Thoracic aorta (tissue), 2 donors: ENCODE results near the gene LUC7L3. TPM values are rescaled to one million over a fixed set of nuclear protein-coding genes. Genes with fewer than 3 reads are reported as not detected.
"Not testable (repeated sequence)": the region's sequence is repeated elsewhere in the genome, so short reads cannot be mapped to it uniquely, and the experiment has no call there.

Source experiments
- ATAC-seq: fragments of 150-250 bp; one replicate; pipeline ENCODE4 v1.8.0; 2017; ENCODE audit warnings: low read depth; ENCODE audit not compliant: insufficient number of reproducible peaks, low FRiP score
- DNase-seq: peaks from one replicate; pipeline ENCODE4 v3.0.0-alpha.2; 2020; ENCODE audit warnings: low spot score
- H3K27ac ChIP-seq, 2 donors: fragments of 200-600 bp; sonication (generic); 1 replicate in 1 of 2; 2 replicates in 1 of 2; pipeline ENCODE4 v1.5.1; 2016; ENCODE audit warnings: mild to moderate bottlenecking in 2 of 2, moderate library complexity in 2 of 2
- H3K27me3 ChIP-seq: fragments of 200-600 bp; sonication (generic); replicated peaks from 2 replicates; pipeline ENCODE4 v1.6.0; 2016; ENCODE audit warnings: mild to moderate bottlenecking; ENCODE audit not compliant: insufficient read depth
- H3K36me3 ChIP-seq: fragments of 200-600 bp; sonication (generic); one replicate; pipeline ENCODE4 v1.5.1; 2016
- H3K4me1 ChIP-seq, 2 donors: fragments of 200-600 bp; sonication (generic); 1 replicate in 1 of 2; 2 replicates in 1 of 2; pipeline versions ENCODE4 v1.5.1 to v1.6.0; 2016; ENCODE audit warnings: low read depth in 2 of 2, mild to moderate bottlenecking in 1 of 2; ENCODE audit not compliant: control insufficient read depth in 1 of 2
- H3K4me3 ChIP-seq: fragments of 200-600 bp; sonication (generic); 2 replicates; pipeline ENCODE4 v1.5.1; 2016; ENCODE audit warnings: mild to moderate bottlenecking
- H3K9me3 ChIP-seq: fragments of 200-600 bp; sonication (generic); 2 replicates; pipeline ENCODE4 v1.5.1; 2016
- CTCF ChIP-seq: fragments of 200-600 bp; sonication (generic); IDR thresholded peaks from one replicate; pipeline ENCODE4 v1.5.1; 2019; ENCODE audit warnings: antibody characterized with exemption
- total RNA-seq, 2 donors: library from RNA; depleted of rRNA; stranded (reverse); fragments of >200 nt; gene quantifications; one replicate each; pipeline versions ENCODE4 v1.1.0 to v1.2.3, GENCODE V29; 2016

LUC7L3 gene
- total RNA-seq, 2 donors from 2014 or later: 60.8 to 136 TPM

DNA sequence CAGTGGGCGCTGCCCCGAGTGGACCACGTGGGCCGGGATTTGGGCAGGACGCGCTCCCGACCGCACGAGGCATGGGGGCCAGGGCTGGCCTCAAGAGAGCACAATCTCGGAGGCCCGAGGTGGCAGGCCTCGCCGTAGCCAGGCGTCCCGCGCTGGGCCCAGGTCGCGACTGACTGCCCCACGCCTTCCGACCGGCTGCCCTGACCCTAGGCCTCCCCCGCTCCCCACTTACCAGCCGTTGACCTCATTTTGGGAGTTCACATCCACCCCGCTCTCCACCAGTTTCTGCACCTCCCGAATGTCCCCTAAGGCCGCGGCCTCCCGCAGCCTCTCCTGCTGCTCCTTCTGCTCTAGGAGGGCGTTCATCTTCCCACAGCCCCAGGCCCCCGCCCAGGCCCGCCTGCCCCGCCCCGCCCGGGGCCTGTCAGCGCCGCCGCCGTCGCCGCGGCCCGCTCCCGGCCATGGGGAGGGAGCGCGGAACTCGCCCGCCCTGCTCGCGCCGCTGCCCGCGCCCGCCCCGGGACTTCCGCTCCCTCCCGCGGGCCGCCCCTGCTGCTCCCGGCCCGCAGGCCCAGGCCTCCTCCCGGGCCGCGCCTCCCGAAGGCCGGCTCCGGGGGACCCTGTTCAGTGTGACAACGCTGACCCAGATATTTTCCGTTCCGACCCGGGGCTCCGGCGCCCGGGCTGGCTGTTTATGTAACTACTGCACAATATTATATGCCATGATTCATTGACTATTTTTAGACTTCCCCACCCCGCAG is 11.9 kb upstream of the LUC7L3 start, which contains the start of gene ANKRD40:
TSS of gene ANKRD40 (minus strand) at position 626 of the 761 bp plus-strand sequence. CDS start at position 366, 260 bp downstream.
- Histone ChIP-seq H3K27me3 (no peaks in the 10 kb centered on the region), H3K9me3 (no peaks in the 10 kb centered on the region), H3K36me3 (peaks cover 3% of the 10 kb centered on the region), H3K4me3 (peak within 1 kb of the TSS; percentile 81), H3K27ac (peak within 1 kb of the TSS; percentile 91 to 98), H3K4me1 (peaks cover 12 to 59% of the 10 kb centered on the region in 2 donors)
- DNase-seq (peak; percentile 77), ATAC-seq (peak; percentile 82)
- TF ChIP-seq CTCF: no peak

DNA sequence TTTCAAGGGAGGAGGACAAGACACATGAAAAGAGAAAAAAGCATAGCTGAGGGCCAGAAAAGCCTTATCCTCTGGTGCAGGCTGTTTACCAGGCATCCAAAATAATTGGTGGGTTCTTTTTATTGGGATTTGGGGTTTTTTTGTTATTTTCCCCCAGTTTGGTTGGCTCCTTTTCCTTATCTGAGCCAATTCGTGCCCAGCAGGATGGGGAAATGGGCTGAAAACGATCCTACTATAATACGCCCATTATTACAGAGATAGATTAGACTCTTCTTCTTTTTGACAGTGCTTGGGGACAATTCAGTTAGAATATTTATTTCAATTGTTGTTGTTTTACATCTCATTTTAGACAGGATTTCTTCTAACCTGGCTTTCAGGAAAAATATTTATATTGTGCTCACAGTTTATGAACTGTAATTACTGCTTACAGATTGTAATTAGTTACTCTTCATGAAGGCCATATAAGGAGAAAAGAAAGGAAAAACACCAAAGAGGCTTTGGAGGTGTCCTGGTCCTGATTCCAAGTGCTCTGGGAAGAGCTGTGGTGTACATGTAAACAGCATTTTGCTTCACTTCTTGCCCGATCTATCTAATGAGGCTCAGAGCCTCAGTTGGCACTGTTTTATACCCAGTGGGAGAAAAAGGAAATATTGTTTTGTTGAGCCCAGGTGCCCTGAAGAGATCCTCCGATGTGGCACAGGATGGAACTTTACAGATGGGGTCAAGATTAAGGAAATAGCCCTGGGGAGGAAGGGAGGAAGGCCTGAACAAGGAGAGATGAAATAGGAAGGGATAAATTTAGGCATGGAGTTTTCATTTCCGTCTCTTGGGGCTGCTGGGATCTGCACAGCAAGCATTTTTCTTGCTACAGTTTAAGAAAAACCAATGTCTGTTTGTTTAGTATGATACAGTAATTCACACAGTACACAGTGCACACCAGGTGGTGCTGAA is 11.1 kb upstream of the LUC7L3 start:
- H3K4me1 ChIP-seq: peaks cover 12 to 53% of the 10 kb centered on the region in 2 donors
- no peak for ATAC-seq

GRCh38 chr17:50709053-50709452 is 10.3 kb upstream of the LUC7L3 start:
- not testable (repeated sequence) for H3K27me3 ChIP-seq, DNase-seq, H3K36me3 ChIP-seq, ATAC-seq, H3K4me3 ChIP-seq, H3K9me3 ChIP-seq
- Histone ChIP-seq H3K27ac (peak overlapping the region; percentile 91 to 98), H3K4me1 (peaks cover 12 to 46% of the 10 kb centered on the region in 2 donors)

More for the DNA sequence above, 11.1 kb upstream of the LUC7L3 start:
- no peaks in the 10 kb centered on the region for H3K9me3 ChIP-seq
- peak overlapping the region; percentile 91 to 98 for H3K27ac ChIP-seq
- peak overlapping the region; percentile 81 for H3K4me3 ChIP-seq
- no peaks in the 10 kb centered on the region for H3K27me3 ChIP-seq
- TF ChIP-seq CTCF: no peak
- no peak for DNase-seq
- H3K36me3 ChIP-seq: peaks cover 3% of the 10 kb centered on the region

- Histone ChIP-seq H3K4me3 (no peak overlapping the region), H3K36me3 (no peaks in the 10 kb centered on the region), H3K4me1 (peaks cover 12 to 38% of the 10 kb centered on the region in 2 donors), H3K27ac (peak overlapping the region; percentile 1 to 2), H3K9me3 (no peaks in the 10 kb centered on the region), H3K27me3 (no peaks in the 10 kb centered on the region)
- TF ChIP-seq CTCF: no peak
- DNase-seq: no peak
- no peak for ATAC-seq
These were observed 9.4 kb upstream of the LUC7L3 start for GRCh38 chr17:50710025-50710424.

DNA sequence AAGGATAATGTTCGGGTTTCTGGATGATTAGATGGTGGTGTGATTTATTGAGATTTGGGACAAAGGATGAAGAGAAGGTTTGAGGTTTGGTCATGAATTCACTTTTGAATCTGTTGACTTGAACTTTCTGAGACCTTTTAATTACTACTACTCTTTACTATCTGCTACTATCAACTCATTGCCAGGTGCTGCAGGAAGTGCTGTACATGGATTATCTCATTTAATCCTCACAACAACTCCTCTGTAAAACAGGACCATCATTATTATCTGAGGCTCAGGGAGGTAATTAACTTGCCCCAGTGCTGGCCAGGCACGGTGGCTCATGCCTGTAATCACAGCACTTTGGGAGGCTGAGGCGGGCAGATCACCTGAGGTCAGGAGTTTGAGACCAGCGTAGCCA is 8.8 kb upstream of the LUC7L3 start:
- peak overlapping the region in 1 of 2 donors; percentile 2 for H3K27ac ChIP-seq
- no peak for DNase-seq
- ATAC-seq: no peak
- H3K36me3 ChIP-seq: no peaks in the 10 kb centered on the region
- no peaks in the 10 kb centered on the region for H3K9me3 ChIP-seq
- peaks cover 12 to 32% of the 10 kb centered on the region in 2 donors for H3K4me1 ChIP-seq
- no peak overlapping the region for H3K4me3 ChIP-seq
- no peak for TF ChIP-seq CTCF
- no peaks in the 10 kb centered on the region for H3K27me3 ChIP-seq
